Urinary bladder (tissue), 4 donors: Measurements from ENCODE around the gene F10. TPM values are rescaled to one million over a fixed set of nuclear protein-coding genes. Genes with fewer than 3 reads are reported as not detected.

Experiments used
- DNase-seq: peaks from one replicate; pipeline ENCODE4 v3.0.0-alpha.2; 2015; ENCODE audit errors: extremely low spot score
- H3K27ac ChIP-seq: one replicate; pipeline ENCODE4 v1.5.1; 2013; ENCODE audit warnings: low read depth, mild to moderate bottlenecking, moderate library complexity
- H3K36me3 ChIP-seq: one replicate; pipeline ENCODE4 v1.6.1; 2013; ENCODE audit warnings: mild to moderate bottlenecking, moderate library complexity; ENCODE audit not compliant: insufficient read depth
- H3K4me1 ChIP-seq: one replicate; pipeline ENCODE4 v1.6.1; 2013; ENCODE audit warnings: mild to moderate bottlenecking, moderate library complexity; ENCODE audit not compliant: insufficient read depth
- H3K4me3 ChIP-seq: one replicate; pipeline ENCODE4 v1.5.1; 2013; ENCODE audit warnings: low read depth, low read length
- WGBS: extraction: QIAGEN DNeasy Blood & Tissue Kit; methylation state at CpG from one replicate; pipeline ENCODE4 v1.1.7; 2013; 5-methylcytosine and 5-hydroxymethylcytosine counted together
- polyA plus RNA-seq: library from polyadenylated mRNA; stranded (reverse); fragments of 200-250 nt; gene quantifications from one replicate; pipeline ENCODE4 v1.2.3, GENCODE V29; 2013
- total RNA-seq: library from RNA; depleted of rRNA; stranded (reverse); fragments of >200 nt; gene quantifications from one replicate; pipeline ENCODE4 v1.2.3, GENCODE V29; 2014
- donor health status: healthy with polysubstance abuse.
- donor health status: healthy.

F10 gene
- total and polyA plus RNA-seq, 2 donors, result 26.7 to 27.6 TPM

DNA sequence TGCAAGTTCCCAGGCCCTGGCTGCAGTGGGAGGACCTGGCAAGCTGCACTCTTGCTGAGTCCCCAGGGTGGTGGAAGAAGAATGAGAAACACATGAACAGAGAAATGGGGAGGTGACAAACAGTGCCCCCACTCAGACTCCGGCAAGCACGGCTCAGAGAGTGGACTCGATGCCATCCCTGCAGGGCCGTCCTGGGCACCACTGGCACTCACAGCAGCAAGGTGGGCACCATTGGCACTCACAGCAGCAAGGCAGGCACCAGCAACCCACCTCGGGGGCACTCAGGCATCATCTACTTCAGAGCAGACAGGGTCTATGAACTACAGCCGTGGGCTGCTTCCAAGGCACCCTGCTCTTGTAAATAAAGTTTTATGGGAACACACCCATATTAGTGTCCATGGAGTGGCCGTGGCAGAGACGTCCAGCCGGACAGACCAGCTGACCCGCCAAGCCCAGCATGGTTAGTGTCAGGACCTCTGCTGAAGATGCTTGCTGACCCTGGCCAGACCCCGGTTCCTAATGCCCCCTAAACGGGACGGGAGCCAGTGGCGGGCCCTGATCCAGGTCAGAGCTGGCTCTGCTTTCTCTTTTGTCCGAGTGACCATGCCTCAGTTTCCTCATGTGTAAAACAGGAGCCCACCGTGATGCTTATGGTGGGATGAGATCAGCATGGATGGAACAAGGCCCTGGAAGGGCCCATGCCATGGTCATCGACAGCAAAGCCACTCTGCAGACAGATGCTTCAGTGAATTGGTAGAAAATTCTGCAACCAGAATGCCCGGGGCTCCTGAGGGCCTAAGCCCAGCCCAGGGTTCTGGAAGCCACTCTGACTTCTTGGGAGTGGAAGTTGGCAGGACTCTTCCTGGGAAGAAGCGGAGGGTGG is 2.1 kb upstream of the F10 start:
- H3K4me3 ChIP-seq, result no peak overlapping the region
- DNase-seq, result no peak
- 82% methylated on average over 19 of the region's 19 CpGs for WGBS
- no peak overlapping the region for H3K27ac ChIP-seq
- H3K4me1 ChIP-seq, result no peaks in the 10 kb centered on the region
- no peaks in the 10 kb centered on the region for H3K36me3 ChIP-seq

DNA sequence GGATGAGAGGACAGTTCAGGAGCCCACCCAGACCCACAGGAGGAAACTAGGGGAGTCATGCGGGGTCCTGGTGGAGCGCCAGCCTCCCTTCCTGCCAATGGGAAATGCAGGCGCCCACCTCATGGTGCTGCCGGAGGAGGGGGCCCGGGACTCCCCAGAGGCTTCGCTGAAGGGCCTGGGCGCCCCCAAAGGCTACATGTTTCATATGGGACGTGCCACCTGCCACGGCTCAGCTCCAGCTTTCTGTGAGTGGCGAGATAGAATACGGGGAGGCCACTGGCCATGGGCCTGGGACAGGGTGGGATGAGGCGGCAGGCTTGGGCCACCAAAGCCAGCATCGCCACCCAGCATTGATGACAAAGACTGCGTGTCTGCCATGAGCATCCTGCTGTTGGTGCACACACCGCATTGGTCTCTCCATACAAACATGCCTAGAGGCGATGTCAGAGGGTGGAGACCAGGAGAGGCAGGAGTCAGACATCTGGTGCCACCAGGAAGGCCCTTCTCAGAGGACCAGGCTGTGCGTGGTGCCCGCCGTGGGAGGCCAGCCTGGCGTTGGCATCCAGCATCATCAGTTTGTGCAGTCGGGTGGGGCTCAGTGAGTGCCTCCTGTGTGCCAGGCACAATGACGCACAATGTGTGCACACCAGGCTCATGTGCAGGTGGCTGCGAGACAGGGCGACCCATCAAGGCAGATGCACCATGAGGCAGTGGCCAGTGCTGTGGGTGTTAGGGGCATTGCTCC is 1.2 kb upstream of the F10 start:
- Histone ChIP-seq H3K4me3 (no peak overlapping the region), H3K4me1 (no peaks in the 10 kb centered on the region), H3K27ac (no peak overlapping the region), H3K36me3 (no peaks in the 10 kb centered on the region)
- 95% methylated on average over 24 of the region's 24 CpGs for WGBS
- no peak for DNase-seq

DNA sequence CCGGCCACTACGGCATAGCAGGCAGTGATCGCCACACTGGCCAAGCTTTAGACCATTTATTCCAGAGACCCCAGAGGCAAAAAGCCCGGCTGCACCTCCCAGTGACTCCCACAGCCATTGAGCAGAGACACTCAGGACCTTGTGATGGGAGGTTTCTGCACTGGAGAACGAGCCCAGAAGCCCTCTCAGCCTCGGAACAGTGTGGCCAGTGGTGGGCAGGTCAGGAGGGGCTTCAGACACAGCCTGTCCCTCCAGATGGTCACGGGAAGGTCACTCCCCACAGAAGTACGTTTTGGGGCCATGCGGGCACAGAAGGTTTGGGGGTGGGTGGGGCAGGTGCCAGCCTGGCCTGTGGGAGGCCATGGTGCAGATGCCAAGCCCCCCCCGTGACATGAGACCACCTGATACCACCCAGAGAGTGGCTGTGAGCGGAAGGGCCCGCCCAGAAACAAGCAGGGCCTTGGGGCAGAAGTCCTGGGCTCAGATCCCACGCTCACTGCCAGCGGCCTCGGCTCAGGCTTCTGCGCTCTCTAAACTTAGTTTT is 599 bp upstream of the F10 start:
- 66% methylated on average over 16 of the region's 16 CpGs for WGBS
- Histone ChIP-seq H3K27ac (no peak overlapping the region), H3K4me1 (no peaks in the 10 kb centered on the region), H3K36me3 (no peaks in the 10 kb centered on the region), H3K4me3 (no peak overlapping the region)
- DNase-seq, result no peak

DNA sequence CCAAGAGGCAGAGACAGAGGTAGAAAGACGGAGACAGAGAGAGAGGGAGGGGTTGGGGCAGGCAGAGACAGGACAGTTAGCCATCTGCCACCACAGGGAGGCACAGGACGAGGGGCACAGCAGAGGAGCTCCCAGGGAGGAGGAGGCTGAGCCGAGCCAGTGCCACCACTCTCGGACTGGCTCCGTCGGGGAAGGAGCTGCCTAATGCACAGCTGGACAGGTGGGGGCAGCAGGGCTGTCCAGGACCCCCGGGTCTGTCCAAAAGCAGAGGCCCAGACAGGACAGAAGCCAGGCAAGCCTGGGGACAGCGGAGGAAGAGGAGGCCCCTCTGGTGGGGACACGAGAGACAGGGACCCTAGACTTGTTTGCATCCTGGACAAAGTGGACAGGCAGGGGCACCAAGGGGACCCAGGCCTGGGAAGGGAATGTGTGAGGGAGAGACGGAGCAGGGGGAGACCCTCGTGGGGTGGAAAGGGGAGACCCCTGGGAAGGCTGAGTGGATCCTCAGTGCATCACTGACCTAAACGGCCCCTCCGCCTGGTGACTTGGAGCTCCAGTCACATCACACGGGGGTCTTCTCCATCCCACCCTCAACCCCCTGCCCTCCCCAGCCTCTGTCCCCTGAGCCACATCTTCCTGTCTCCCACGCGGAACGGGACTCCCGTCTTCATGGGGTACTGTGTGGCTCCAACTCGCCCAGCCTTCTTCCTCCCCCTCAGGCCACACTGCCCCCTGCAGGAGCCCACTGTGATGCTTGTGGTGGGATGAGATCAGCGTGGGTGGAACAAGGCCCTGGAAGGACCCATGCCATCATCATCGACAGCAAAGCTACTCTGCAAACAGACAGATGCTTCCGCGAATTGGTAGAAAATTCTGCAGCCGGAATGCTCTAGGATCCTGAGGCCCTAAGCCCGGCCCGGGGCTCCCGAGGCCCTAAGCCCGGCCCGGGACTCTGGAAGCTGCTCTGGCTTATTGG is 915 bp downstream of the F10 start:
- Histone ChIP-seq H3K27ac (no peak overlapping the region), H3K36me3 (no peaks in the 10 kb centered on the region), H3K4me3 (no peak overlapping the region), H3K4me1 (no peaks in the 10 kb centered on the region)
- DNase-seq, result no peak
- WGBS, result 85% methylated on average over 29 of the region's 29 CpGs

DNA sequence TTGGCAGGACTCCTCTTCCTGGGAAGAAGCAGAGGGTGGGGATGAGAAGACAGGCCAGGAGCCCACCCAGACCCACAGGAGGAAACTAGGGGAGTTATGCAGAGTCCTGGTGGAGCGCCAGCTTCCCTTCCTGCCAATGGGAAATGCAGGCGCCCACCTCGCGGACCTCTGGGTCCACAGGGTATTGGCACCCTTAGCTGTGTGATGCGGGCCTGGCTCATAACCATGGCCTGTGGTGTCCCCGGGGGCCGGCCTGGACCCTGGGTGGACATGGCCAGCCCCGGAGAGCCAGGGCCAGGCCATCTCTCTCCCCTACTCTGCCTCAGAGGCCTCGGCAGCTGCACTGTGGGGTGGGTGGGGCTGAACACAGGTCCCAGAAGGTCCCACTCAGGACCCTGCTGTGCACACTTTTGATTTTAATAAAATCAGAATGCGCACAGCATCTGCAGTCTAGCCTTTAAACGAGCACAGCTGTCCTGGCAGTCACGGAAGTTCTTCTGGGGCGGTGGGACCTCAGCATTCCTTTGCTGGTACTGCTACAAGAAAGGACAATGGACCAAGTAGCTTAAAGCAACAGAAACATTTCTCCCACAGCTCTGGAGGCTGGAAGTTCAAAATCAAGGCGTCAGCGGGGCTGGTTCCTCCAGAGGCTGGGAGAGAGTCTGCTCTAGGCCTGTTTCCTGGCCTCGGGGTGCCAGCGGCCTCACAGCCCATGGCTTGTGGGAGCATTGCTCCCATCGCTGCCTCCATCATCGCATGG is 1.8 kb downstream of the F10 start:
- no peaks in the 10 kb centered on the region for H3K4me1 ChIP-seq
- H3K36me3 ChIP-seq, result no peaks in the 10 kb centered on the region
- no peak overlapping the region for H3K4me3 ChIP-seq
- no peak for DNase-seq
- H3K27ac ChIP-seq, result no peak overlapping the region
- WGBS, result 93% methylated on average over 19 of the region's 19 CpGs

DNA sequence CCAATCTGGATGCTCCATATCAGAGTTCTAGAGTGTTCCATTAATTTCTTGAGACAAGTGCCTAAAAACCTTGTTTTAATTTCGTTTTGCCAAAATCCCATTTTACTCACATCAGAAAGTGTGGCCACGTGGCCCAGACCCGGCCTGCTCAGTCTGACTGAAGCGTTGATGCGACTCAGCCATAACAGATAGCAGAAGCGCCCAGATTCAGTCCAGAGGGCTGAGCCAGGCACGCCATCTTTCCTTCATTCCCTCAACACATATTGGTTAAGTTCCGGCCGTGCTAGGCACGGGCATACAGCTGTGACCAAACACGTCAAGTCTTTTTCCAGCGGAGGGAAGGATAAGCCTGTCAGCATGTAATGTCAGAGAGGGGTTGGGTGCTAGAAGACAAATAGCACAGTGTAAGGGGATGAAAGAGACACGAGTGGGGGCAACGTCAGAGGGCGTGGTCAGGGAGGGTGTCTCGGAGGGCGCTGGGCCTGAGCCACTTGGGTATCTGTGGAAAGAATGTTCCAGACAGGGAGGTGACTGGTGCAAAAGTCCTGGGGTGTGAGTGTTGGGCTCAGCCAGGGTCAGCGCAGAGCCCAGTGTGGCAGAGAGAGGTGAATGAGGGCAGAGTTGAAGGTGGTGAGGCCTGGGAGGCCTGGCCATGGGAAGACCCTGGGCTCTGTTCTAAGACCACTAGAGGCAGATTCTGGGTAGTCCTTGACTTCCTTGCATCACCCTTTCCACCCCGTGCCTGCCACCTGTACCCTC is 3.1 kb downstream of the F10 start:
- H3K4me3 ChIP-seq, result no peak overlapping the region
- H3K27ac ChIP-seq, result no peak overlapping the region
- H3K4me1 ChIP-seq, result no peaks in the 10 kb centered on the region
- no peaks in the 10 kb centered on the region for H3K36me3 ChIP-seq
- WGBS, result 93% methylated on average over 19 of the region's 19 CpGs
- DNase-seq, result no peak

DNA sequence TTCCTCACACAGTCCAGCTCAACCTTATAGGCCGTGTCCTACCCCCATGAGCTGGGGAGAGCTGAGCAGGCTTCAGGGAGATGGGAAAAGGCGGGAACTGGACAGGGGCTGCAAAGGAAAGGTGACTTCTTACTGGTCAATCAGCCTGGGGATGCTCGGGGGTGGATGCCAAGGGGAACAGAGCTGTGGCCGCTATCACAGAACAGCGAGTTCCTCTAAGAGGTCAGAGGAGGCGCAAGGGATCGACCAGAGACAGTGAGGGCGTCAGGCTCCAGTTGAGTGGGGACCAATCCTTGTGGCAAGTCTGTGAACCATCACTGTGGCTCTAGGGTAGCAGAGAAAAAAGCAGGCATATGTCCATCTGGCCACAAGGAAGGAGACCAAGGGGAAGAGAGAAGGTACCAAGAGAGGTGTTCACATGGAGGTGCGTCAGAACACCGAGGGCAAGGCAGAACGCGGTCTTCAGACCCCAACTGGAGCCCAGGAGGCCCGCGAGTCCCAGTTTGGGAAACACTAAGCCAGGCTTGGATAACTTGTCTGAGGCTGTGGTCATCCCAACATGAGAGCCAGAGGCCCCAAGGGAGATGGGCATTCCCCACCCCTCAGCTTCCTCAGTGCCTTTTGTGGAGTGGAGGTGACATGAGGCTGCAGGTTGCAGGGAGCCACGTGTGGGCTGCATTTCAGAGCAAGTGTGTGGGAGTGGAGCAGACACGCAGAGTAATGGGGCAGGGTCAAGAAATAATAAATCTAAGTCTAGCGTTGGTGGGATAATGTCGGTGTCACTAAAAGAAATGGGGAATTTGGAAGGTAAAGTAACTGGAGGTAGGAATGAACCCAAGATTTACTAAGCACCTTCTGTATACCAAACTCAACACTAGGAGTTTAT is 3.9 kb downstream of the F10 start:
- Histone ChIP-seq H3K4me1 (no peaks in the 10 kb centered on the region), H3K27ac (no peak overlapping the region), H3K4me3 (no peak overlapping the region), H3K36me3 (no peaks in the 10 kb centered on the region)
- DNase-seq, result no peak
- WGBS, result 89% methylated on average over 18 of the region's 18 CpGs

DNA sequence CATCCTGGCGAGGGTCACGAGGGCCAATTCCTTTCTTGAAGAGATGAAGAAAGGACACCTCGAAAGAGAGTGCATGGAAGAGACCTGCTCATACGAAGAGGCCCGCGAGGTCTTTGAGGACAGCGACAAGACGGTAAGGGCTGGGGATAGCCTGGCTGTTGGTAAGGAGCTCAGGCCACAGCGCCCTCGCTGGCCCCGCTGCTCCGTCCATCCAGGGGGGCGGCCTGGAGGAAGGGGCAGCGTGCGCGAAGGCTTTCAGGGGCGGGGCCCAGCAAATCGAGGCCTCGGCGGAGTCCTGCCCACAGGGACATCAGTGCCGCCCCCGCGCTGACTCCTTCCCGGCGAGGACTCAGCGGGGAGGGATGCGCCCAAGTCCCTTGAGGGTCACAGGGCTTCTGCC is 6.9 kb downstream of the F10 start:
- Histone ChIP-seq H3K4me1 (no peaks in the 10 kb centered on the region), H3K27ac (no peak overlapping the region), H3K36me3 (no peaks in the 10 kb centered on the region), H3K4me3 (no peak overlapping the region)
- DNase-seq, result no peak
- WGBS, result 76% methylated on average over 27 of the region's 27 CpGs

DNA sequence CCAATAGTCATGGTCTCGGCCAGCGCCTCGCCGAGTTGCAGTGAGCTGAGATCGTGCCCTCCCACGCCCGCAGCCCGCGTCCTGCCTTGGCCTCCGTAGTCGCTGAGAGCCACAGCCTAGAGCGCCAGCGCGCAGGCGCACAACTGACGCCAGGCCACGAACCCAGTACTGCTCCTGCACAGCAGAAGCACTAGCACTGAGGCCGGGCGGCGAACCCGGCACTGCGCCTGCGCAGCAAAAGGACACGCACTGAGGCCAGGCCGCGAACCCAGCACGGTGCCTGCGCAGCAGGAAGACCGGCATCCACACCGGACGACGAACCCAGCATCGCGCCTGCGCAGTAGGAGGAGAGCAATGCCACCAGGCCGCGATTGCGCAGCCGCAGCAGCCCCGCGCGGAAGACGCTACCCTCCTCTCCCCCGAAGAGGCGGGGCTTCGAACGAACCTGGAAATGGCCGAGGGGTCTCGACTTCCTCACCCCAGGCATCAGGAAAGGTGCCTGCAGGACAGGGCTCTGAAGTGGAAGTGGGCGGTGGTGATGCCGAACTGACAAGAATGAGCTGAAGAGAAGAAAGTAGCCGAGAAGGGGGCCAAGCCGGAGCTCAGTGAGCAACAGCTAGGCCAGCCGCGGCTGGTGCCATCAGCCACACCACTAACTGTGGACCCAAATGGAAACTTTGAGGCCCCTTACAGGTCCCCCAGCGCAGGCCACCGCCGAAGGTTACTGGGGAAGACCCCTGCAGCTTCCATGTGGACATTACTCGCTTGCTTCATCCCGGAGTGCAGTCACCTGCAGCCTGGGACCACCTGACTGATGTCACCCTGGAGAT is 7.5 kb downstream of the F10 start:
- no peak for DNase-seq
- no peak overlapping the region for H3K4me3 ChIP-seq
- no peaks in the 10 kb centered on the region for H3K36me3 ChIP-seq
- 42% methylated on average over 60 of the region's 60 CpGs for WGBS
- H3K27ac ChIP-seq, result no peak overlapping the region
- no peaks in the 10 kb centered on the region for H3K4me1 ChIP-seq

DNA sequence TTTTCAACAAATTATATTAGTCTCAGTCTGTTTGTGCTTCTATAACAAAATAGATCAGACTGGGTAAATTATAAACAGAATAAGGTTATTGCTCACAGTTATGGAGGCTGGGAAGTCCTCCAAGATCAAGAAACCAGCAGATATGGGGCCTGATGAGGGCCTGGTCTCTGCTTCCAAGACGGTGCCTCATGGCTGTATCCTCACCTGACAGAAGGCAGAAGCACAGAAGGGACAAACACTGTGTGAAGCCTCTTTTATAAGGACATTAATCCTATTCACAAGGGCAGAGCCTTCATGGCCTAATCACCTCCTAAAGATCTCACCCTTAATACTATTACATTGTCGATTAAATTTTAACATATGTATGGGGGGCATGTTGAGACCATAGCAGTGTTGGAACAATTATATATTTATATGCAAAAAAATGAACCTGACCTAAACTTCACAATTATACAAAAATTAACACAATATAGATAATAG is 12.7 kb downstream of the F10 start:
- no peak overlapping the region for H3K4me3 ChIP-seq
- no peak overlapping the region for H3K27ac ChIP-seq
- H3K4me1 ChIP-seq, result no peaks in the 10 kb centered on the region
- H3K36me3 ChIP-seq, result no peaks in the 10 kb centered on the region
- 83% methylated on average over 2 of the region's 2 CpGs for WGBS
- DNase-seq, result no peak
